ENCODE results near the gene SMARCAD1. TPM values are rescaled to one million over a fixed set of nuclear protein-coding genes. Genes with fewer than 3 reads are reported as not detected.

Gene SMARCAD1
- total and polyA plus RNA-seq, 9 of the 15 experiments (the other 6 are each of a cell fraction or from before 2014, with no cell fraction given) = 11.2 to 52.2 (median 34.6) TPM

DNA sequence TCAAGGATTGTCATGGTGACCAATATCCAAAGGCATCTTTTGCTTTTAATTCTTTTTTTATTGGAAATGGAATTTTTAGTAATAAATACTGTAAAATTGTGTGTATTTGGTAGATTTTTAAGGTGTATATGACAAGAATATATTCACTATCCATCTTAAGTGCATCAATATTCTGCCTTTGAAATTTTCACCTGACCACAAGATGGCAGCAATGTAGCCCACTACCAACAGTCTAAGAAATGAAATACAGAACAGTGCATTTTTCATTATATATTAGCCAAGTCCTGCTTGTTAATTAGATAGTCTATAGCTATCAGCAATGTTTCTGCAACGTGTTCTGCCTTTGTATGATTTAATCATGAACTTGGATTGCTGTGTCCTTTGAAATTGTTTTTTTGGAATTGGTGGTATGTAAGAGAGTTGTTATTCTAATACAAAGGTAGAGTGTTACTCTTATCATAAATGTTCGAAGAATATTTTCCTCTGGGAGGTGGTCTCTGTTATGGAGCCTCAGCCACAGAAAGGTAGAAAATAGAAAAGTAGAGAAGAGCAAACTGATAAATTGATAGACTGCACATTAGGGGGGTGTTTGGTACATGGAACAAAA, 96.8 kb downstream of the SMARCAD1 start (continued):
- TF ChIP-seq ZNF133 (CRISPR knock-in tag; IDR thresholded peaks at IDR 0.05) (no peak), ZSCAN32 (CRISPR knock-in tag; IDR thresholded peaks at IDR 0.05) (no peak), DEAF1 (CRISPR knock-in tag; IDR thresholded peaks at IDR 0.05) (0 out of 2 replicates have a peak, but pooled peaks have one; percentile 20), NCOA4 (IDR thresholded peaks at IDR 0.05; ENCODE audit: partially characterized antibody) (no peak), MXD1 (CRISPR knock-in tag; IDR thresholded peaks at IDR 0.05; ENCODE audit: borderline replicate concordance, poor library complexity, severe bottlenecking) (no peak), SUPT5H (IDR thresholded peaks at IDR 0.05) (no peak), SREBF1 (IDR thresholded peaks at IDR 0.05; ENCODE audit: borderline replicate concordance, low read depth, low read length) (no peak), NR0B1 (IDR thresholded peaks at IDR 0.05; ENCODE audit: partially characterized antibody) (no peak)
- TF ChIP-seq, protein P1, sequence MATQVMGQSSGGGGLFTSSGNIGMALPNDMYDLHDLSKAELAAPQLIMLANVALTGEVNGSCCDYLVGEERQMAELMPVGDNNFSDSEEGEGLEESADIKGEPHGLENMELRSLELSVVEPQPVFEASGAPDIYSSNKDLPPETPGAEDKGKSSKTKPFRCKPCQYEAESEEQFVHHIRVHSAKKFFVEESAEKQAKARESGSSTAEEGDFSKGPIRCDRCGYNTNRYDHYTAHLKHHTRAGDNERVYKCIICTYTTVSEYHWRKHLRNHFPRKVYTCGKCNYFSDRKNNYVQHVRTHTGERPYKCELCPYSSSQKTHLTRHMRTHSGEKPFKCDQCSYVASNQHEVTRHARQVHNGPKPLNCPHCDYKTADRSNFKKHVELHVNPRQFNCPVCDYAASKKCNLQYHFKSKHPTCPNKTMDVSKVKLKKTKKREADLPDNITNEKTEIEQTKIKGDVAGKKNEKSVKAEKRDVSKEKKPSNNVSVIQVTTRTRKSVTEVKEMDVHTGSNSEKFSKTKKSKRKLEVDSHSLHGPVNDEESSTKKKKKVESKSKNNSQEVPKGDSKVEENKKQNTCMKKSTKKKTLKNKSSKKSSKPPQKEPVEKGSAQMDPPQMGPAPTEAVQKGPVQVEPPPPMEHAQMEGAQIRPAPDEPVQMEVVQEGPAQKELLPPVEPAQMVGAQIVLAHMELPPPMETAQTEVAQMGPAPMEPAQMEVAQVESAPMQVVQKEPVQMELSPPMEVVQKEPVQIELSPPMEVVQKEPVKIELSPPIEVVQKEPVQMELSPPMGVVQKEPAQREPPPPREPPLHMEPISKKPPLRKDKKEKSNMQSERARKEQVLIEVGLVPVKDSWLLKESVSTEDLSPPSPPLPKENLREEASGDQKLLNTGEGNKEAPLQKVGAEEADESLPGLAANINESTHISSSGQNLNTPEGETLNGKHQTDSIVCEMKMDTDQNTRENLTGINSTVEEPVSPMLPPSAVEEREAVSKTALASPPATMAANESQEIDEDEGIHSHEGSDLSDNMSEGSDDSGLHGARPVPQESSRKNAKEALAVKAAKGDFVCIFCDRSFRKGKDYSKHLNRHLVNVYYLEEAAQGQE (IDR thresholded peaks at IDR 0.05; ENCODE audit: borderline replicate concordance) = peak; percentile 61; the same call in 1 of the 2 replicates
- TF ChIP-seq, protein P1 (CRISPR knock-in tag; IDR thresholded peaks at IDR 0.05; ENCODE audit: low read depth) = no peak

All from K562 (cell line).